MV-4-11 (cell line): ENCODE results near the gene MPZL3.

Source experiments
- DNase-seq: peaks from one replicate; lab custom pipeline; 2025; lab: John Stamatoyannopoulos, UW

Gene MPZL3

DNA sequence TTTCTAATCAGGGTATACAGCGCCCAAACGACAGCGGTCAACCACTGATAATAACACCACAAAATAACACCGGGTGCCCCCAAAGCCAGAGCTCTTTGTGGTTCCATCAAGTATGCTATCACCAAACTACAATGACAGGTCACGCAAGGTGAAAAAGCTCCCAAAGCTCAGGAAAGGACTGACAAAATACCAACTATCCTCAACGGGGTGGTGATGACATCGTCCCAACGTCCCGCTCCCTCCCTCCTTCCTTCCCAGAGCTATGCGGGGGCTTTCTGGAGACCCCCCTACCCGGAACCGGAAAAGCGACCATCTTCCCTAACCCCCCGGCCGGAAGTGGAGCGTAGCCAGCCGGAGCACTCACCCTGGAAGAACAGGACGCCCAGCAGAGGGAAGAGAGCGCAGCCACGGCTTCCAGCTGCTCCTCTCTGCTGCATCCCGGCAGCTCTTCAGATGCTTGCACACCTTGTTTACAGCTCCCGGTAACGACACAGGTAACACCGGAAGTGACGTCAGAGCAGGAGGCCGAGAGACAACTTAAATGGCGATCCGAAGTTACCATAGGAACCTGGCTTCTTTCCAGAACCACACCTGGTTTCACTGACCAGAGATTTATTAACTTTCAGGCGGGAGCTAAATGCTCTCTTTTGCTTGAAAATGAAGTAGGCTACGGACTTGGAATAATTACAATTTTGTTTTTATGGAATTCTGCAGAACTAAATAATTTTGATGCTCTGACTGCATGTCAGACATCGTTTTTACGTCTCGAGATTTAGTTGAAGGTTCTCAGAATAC, at the start of gene MPZL3:
MPZL3 (minus strand) TSS at position 508 of the 795 bp plus-strand sequence; CDS start at position 437, 71 bp downstream.
- DNase-seq, result peak; percentile 69

GRCh38 chr11:118301600-118302195, 49.5 kb upstream of the MPZL3 start:
- DNase-seq, result no peak

- DNase-seq, result peak; percentile 30
These were observed 43.8 kb upstream of the MPZL3 start for GRCh38 chr11:118295815-118296454.

DNA sequence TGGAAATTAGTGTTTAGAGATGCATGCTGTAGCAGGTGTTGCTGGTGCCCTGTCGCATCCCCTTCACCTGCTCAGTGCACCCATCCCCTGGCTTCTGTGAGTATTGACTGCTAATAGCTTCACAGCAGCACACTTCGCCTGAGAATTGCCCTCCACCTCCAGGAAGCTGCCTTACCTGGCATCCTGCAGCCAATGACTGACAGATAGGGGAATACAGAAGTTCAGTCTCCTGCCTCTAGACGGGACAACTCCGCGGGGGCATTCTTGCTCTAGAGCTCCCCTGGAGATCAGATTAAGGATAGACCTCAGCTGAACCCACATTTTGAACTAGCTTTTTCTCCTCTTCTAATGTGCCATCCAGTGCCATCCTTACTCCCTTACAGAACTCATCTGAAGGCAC, 43.0 kb upstream of the MPZL3 start:
- no peak for DNase-seq

GRCh38 chr11:118294053-118294452, 41.9 kb upstream of the MPZL3 start:
- DNase-seq, result no peak

DNA sequence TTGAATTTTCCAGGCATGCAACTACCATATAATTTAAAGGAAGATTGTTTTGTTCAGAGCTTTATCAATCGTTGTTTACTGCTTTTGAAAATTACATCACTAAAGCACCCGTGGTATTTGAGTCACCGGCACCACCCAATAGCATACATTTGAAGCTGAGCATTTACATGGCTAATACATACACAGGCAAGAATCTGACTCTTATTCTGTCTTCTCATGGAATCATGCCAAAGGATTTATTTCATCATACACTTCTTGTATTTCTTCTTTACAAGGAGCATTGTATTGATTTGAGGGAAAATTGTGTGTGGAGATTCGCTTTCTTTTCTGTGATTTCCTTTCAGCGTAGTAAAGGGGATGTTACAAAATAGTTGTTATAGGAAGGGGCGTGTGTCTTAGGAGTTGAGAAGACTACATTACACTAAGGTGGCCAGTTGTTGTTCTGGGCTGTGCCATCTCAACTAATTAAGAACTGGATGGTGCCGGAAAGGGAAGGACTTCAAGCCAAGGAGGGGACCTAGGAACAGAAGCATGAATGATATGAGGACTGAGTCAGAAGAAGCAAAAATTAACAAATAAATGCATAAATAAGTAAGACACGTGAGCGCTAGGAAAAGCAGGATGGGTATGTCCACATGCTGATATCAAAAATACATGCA, 39.4 kb upstream of the MPZL3 start:
- DNase-seq, result no peak

DNA sequence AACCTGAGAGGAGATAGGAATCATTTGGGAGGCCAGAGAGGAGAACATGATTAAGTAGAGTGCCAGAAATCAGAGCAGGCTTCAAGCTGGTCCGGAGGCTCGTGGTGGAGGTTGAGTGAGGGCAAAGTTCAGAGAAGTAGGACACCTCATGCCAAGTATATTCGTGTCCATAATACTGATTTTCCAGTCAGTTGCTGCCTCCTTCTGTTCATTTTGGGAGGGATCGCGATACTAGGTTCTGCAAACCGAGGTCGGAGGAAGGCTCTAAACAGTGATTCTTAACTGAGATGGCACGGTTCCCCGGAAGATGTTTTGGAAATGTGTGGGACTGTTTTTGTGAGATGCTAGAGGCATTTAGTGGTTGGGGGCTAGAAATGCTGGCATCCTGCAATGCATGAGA, 38.8 kb upstream of the MPZL3 start:
- DNase-seq, result peak; percentile 60

GRCh38 chr11:118289401-118289800, 37.2 kb upstream of the MPZL3 start:
- DNase-seq, result no peak

DNA sequence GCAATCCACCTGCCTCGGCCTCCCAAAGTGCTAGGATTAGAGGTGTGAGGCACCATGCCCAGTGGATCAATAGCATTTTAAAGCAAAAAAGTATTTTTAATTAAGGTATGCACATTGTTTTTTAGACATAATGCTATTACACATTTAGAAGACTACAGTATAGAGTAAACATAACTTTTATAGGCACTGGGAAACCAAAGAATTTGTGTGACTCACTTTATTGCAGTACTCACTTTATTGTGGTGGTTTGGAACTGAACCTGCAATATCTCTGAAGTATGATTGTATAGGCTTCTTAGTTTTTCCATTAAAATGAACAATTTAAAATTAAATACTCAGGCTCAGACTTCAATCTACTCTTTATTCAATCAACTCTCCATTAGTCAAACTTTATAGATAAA, 34.8 kb upstream of the MPZL3 start:
- no peak for DNase-seq

GRCh38 chr11:118286545-118286944, 34.4 kb upstream of the MPZL3 start:
- no peak for DNase-seq

GRCh38 chr11:118283756-118284350, 31.7 kb upstream of the MPZL3 start:
- no peak for DNase-seq

DNA sequence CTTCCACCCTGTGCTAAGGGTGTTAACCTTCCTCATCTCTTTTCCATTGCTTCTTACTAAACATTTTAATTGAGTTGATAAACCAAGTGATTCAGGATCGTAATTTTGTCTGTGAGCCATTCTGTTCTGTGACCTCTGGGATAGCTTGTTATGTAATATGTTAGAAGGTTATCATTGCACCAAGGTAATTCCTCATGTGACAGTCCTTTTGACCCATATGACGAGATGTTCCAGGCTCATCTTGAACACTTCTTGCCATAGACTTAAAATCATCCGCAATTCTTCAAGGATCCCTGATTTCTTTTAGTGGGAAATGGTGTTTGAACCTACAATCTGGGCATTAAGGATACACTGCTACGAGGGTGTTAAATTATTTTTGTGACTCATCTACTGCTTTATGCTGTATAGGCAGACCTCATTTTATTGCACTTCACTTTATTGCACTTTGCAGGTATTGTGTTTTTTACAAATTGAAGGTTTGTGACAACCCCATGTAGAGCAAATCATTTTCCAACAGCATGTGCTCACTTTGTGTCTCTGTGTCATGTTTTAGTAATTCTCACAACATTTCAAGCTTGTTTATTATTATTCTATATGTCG, 31.0 kb upstream of the MPZL3 start:
- DNase-seq, result no peak

DNA sequence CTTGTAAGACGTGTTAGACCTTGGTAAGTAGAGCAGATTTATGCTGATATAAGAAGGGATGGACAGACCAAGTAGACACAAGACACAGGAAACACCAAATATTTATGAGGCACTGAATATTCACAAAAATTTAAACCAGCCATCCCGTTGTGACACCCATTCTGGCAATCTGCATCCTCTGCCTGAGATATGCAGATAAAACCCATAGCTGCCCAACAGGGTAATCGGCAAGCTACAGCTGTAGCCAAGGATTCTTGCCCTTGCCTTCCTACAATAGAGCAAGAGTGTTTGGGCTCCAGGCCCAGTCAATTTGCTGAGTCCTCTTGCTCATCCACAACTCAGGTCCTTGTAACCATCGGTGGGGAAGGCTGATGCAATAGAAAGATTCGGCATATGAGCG, 30.4 kb upstream of the MPZL3 start:
- DNase-seq, result no peak

GRCh38 chr11:118281284-118281683, 29.1 kb upstream of the MPZL3 start:
- no peak for DNase-seq

GRCh38 chr11:118277312-118277711, 25.1 kb upstream of the MPZL3 start:
- DNase-seq, result no peak

DNA sequence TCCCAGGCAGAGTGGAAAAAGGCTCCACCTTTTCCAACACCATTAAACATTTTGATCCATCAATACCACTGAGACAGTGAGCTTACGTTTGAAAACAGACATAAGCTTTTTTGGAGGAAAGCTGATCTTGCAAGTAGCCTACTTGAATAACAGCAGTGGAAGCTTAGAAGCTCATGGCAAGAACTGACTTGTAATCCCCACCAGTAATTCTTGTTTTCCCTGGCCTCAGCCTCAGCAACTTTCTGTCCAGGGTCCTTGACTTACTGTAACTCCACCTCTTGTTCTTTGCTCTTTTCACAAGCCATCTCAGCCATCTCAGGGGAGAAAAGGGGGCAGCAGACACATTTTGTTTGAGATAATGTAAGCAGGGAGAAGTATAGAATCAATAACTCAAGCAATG, 24.3 kb upstream of the MPZL3 start:
- no peak for DNase-seq

DNA sequence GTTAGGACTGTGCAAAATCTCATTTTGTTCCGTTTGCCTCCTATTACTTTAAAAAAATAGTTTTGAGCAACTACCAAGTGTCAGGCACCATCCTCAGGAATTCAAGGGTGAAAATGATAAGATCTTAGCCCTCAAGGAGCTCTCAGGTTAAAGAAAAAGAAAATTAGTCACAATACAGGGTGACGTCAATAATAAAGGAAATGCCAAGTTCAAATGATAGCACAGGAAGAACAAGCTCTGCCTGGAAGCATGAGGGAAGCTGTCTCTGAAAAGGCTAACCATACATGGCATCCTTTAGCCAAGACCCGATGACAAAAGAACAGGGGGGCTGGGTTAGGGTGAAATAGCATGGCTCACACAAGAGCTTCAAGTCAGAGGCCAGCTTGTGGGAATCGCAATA, 23.0 kb upstream of the MPZL3 start:
- no peak for DNase-seq

DNA sequence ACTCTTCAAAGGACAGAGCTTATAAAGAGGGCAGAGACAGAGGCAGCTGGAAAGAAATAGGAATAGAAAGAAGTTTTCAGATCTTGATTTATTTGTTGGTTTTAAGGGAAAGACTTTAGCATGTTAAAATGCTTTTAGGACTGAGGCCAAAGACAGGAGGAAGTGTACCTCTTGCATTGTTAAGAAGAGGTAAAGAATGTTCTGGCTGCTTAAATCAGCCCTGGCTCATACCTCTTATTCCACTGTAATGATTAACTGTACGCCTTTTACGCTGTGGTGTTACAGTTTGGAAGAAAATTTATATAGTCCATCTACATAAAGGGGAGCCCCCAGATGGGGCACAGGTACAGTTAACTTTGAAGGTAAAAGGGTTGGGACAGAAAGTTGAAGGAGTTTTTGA, 22.0 kb upstream of the MPZL3 start:
- peak; percentile 26 for DNase-seq

DNA sequence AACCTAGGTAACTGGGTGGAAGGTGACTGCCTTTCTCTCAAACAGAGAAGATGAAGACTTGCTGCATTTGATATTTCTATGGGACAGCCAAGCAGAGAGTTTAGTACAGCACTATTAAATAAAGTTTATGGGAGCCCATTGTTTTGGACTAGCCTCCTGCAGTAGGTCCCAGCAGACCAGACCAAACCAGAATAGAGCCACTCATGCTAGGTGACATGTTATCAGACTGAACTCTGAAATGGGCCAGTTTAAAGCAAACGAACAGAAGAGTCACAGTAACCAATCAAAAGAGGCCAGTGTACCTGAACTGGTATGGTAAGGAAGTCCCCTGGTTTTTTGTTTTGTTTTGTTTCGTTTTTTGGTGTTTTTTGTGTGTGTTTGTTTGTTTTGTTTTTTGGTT, 19.8 kb upstream of the MPZL3 start:
- no peak for DNase-seq

- DNase-seq, result no peak
These were observed 15.3 kb upstream of the MPZL3 start for GRCh38 chr11:118267486-118267885.

- no peak for DNase-seq
These were observed 13.8 kb upstream of the MPZL3 start for GRCh38 chr11:118265954-118266353.
